AG08395 (cell line): ENCODE results near the gene PXT1.

ENCODE experiments used
- DNase-seq: peaks from one replicate; pipeline ENCODE4 v3.0.0; 2012; ENCODE audit warnings: mixed read lengths, low spot score

PXT1 gene

GRCh38 chr6:36387440-36388303 is 55.0 kb downstream of the PXT1 start, which contains the start of gene ETV7:
TSS of gene ETV7 (minus strand) at chr6:36387669. CDS start at chr6:36387541, 128 bp downstream.
- peak; percentile 50 for DNase-seq

- peak; percentile 61 for DNase-seq
Observed at GRCh38 chr6:36386495-36387439, 55.9 kb downstream of the PXT1 start.

GRCh38 chr6:36384095-36384494 is 58.6 kb downstream of the PXT1 start:
- DNase-seq: no peak

- DNase-seq: no peak
Observed at GRCh38 chr6:36383606-36384005, 59.0 kb downstream of the PXT1 start.

GRCh38 chr6:36382976-36383375 is 59.7 kb downstream of the PXT1 start:
- no peak for DNase-seq

- DNase-seq: no peak
Observed at GRCh38 chr6:36381502-36382389, 60.9 kb downstream of the PXT1 start.

GRCh38 chr6:36380166-36380565 is 62.5 kb downstream of the PXT1 start:
- no peak for DNase-seq

- no peak for DNase-seq
Observed at GRCh38 chr6:36378936-36379335, 63.7 kb downstream of the PXT1 start.

GRCh38 chr6:36378243-36378920 is 64.3 kb downstream of the PXT1 start:
- DNase-seq: no peak

- DNase-seq: no peak
Observed at GRCh38 chr6:36377594-36377993, 65.1 kb downstream of the PXT1 start.

GRCh38 chr6:36376742-36377141 is 65.9 kb downstream of the PXT1 start:
- DNase-seq: no peak

- DNase-seq: no peak
Observed at GRCh38 chr6:36376183-36376582, 66.5 kb downstream of the PXT1 start.

- DNase-seq: no peak
Observed at GRCh38 chr6:36375644-36376155, 67.0 kb downstream of the PXT1 start.

- no peak for DNase-seq
Observed at GRCh38 chr6:36374972-36375371, 67.7 kb downstream of the PXT1 start.

GRCh38 chr6:36374194-36374593 is 68.5 kb downstream of the PXT1 start:
- no peak for DNase-seq

- DNase-seq: no peak
Observed at GRCh38 chr6:36373368-36374019, 69.2 kb downstream of the PXT1 start.

GRCh38 chr6:36372088-36372487 is 70.6 kb downstream of the PXT1 start:
- no peak for DNase-seq

GRCh38 chr6:36371211-36371610 is 71.4 kb downstream of the PXT1 start:
- DNase-seq: no peak

- no peak for DNase-seq
Observed at GRCh38 chr6:36370638-36371037, 72.0 kb downstream of the PXT1 start.
